Measurements from ENCODE around the gene TPRA1.

The TPRA1 gene

DNA sequence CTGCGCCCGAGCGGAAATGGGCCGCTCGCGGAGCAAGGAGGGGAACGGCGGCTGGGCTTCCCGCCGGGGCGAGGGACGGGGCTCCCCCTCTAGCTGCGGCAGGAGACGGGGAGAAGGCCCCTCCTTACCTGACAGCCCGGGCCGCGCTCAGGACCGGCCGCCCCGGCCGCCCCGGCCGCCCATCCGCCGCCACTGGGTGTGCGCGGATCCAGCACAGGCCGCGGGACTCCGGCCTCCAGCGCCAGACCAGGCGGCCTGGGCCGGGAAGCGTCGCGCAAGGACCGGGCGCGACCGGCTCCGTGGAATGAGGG lies 296 bp downstream of the TPRA1 start:
- H3K4me3 ChIP-seq (ENCODE audit: low read length) = peak overlapping the region; percentile 84
- no peak for DNase-seq (ENCODE audit: low read depth)
- TF ChIP-seq, protein P1, sequence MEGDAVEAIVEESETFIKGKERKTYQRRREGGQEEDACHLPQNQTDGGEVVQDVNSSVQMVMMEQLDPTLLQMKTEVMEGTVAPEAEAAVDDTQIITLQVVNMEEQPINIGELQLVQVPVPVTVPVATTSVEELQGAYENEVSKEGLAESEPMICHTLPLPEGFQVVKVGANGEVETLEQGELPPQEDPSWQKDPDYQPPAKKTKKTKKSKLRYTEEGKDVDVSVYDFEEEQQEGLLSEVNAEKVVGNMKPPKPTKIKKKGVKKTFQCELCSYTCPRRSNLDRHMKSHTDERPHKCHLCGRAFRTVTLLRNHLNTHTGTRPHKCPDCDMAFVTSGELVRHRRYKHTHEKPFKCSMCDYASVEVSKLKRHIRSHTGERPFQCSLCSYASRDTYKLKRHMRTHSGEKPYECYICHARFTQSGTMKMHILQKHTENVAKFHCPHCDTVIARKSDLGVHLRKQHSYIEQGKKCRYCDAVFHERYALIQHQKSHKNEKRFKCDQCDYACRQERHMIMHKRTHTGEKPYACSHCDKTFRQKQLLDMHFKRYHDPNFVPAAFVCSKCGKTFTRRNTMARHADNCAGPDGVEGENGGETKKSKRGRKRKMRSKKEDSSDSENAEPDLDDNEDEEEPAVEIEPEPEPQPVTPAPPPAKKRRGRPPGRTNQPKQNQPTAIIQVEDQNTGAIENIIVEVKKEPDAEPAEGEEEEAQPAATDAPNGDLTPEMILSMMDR (conservative IDR thresholded peaks at IDR 0.05; ENCODE audit: low read length) = no peak

GRCh38 chr3:127589600-127590281 lies 792 bp downstream of the TPRA1 start:
- no peak for DNase-seq (ENCODE audit: low read depth)

GRCh38 chr3:127588806-127589577 lies 1.5 kb downstream of the TPRA1 start:
- peak; percentile 78 for DNase-seq (ENCODE audit: low read depth)
- TF ChIP-seq, protein P1 (conservative IDR thresholded peaks at IDR 0.05; ENCODE audit: low read length) = no peak
- peak overlapping the region; percentile 84 for H3K4me3 ChIP-seq (ENCODE audit: low read length)

More at GRCh38 chr3:127589600-127590281, 792 bp downstream of the TPRA1 start:
- TF ChIP-seq, protein P1 (conservative IDR thresholded peaks at IDR 0.05; ENCODE audit: low read length) = no peak
- peak overlapping the region; percentile 84 for H3K4me3 ChIP-seq (ENCODE audit: low read length)

GRCh38 chr3:127587876-127588275 lies 2.7 kb downstream of the TPRA1 start:
- DNase-seq (ENCODE audit: low read depth) = no peak
- TF ChIP-seq, protein P1 (conservative IDR thresholded peaks at IDR 0.05; ENCODE audit: low read length) = no peak
- no peak overlapping the region for H3K4me3 ChIP-seq (ENCODE audit: low read length)

DNA sequence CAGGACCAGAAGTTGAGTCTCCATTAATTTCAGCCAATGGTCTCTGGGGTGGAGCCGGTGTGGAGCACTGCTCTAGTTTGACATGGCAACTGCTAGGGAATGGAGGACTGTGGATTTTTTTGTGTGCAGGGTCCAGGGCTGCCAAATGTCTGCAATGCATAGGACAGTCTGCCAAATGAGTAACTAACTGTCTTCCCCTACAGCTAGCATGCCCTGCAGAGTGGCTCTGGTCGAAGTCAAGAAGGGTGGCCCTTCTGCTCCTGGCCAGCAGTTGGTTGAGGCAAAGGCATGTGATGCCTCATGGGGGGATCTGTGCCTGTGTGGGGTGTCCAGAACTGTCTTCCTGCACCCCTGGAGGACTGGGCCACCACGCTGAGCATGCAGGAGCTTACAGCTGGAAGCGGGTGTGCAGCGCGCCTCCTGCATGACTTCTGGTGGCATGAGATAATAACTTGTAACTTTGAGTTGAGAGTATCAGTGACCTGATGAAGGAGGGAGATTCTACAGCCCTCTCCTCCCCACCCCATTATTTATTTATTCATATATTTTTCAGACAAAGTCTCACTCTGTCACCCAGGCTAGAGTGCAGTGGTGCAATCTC lies 4.6 kb downstream of the TPRA1 start:
- no peak for DNase-seq (ENCODE audit: low read depth)
- TF ChIP-seq, protein P1 (conservative IDR thresholded peaks at IDR 0.05; ENCODE audit: low read length) = no peak
- no peak overlapping the region for H3K4me3 ChIP-seq (ENCODE audit: low read length)

GRCh38 chr3:127585163-127585812 lies 5.2 kb downstream of the TPRA1 start:
- TF ChIP-seq, protein P1 (conservative IDR thresholded peaks at IDR 0.05; ENCODE audit: low read length) = no peak
- H3K4me3 ChIP-seq (ENCODE audit: low read length) = no peak overlapping the region
- peak; percentile 31 for DNase-seq (ENCODE audit: low read depth)
